GM03348 (cell line): Measurements from ENCODE around the gene TFCP2.
"Not testable (repeated sequence)": the region's sequence is repeated elsewhere in the genome, so short reads cannot be mapped to it uniquely, and the experiment has no call there.

Experiments used
- DNase-seq: peaks from one replicate; pipeline ENCODE4 v3.0.0; 2012; ENCODE audit warnings: low spot score

The TFCP2 gene

GRCh38 chr12:51080136-51080535, 92.8 kb downstream of the TFCP2 start:
- no peak for DNase-seq

- DNase-seq: not testable (repeated sequence)
These were observed 94.1 kb downstream of the TFCP2 start for GRCh38 chr12:51078866-51079265.

- DNase-seq: not testable (repeated sequence)
These were observed 94.6 kb downstream of the TFCP2 start for GRCh38 chr12:51078346-51078745.

GRCh38 chr12:51077930-51078329, 95.0 kb downstream of the TFCP2 start:
- DNase-seq: peak; percentile 50

- no peak for DNase-seq
These were observed 96.6 kb downstream of the TFCP2 start for GRCh38 chr12:51076236-51076930.

GRCh38 chr12:51075390-51075789, 97.5 kb downstream of the TFCP2 start:
- no peak for DNase-seq

GRCh38 chr12:51071663-51072062, 101.3 kb downstream of the TFCP2 start:
- DNase-seq: no peak

- DNase-seq: no peak
These were observed 102.9 kb downstream of the TFCP2 start for GRCh38 chr12:51070004-51070403.

GRCh38 chr12:51067771-51068170, 105.2 kb downstream of the TFCP2 start:
- DNase-seq: no peak

- DNase-seq: no peak
These were observed 105.7 kb downstream of the TFCP2 start for GRCh38 chr12:51067229-51067628.

- no peak for DNase-seq
These were observed 107.4 kb downstream of the TFCP2 start for GRCh38 chr12:51065530-51065929.

GRCh38 chr12:51062631-51063397, 110.1 kb downstream of the TFCP2 start:
- no peak for DNase-seq

- DNase-seq: no peak
These were observed 113.8 kb downstream of the TFCP2 start for GRCh38 chr12:51059086-51059485.

GRCh38 chr12:51056242-51056641, 116.7 kb downstream of the TFCP2 start:
- DNase-seq: peak; percentile 24

GRCh38 chr12:51055060-51055459, 117.9 kb downstream of the TFCP2 start:
- no peak for DNase-seq

- no peak for DNase-seq
These were observed 121.1 kb downstream of the TFCP2 start for GRCh38 chr12:51051787-51052186.

GRCh38 chr12:51049525-51049924, 123.4 kb downstream of the TFCP2 start:
- DNase-seq: no peak

GRCh38 chr12:51048661-51049251, 124.2 kb downstream of the TFCP2 start:
- DNase-seq: no peak

GRCh38 chr12:51047655-51048540, 125.0 kb downstream of the TFCP2 start, which contains the start of gene LETMD1:
Gene LETMD1, plus strand, starts transcription at chr12:51048327. Its CDS starts 30 bp downstream, at chr12:51048357.
- DNase-seq: peak; percentile 97
